22Rv1 (cell line): ENCODE measurements around the gene PRKACB.

Source experiments
- H3K27ac ChIP-seq: fragments of 450-650 bp; 2 replicates; pipeline ENCODE4 v1.5.1; 2017
- ZFX ChIP-seq: fragments of 450-650 bp; IDR thresholded peaks from 2 replicates; pipeline ENCODE4 v1.6.1; 2017; ENCODE audit warnings: antibody characterized with exemption, borderline replicate concordance
- TF ChIP-seq, protein P1 (sequence below): fragments of 450-650 bp; IDR thresholded peaks from 2 replicates; pipeline ENCODE4 v1.5.1; 2017; ENCODE audit warnings: mild to moderate bottlenecking

The PRKACB gene

DNA sequence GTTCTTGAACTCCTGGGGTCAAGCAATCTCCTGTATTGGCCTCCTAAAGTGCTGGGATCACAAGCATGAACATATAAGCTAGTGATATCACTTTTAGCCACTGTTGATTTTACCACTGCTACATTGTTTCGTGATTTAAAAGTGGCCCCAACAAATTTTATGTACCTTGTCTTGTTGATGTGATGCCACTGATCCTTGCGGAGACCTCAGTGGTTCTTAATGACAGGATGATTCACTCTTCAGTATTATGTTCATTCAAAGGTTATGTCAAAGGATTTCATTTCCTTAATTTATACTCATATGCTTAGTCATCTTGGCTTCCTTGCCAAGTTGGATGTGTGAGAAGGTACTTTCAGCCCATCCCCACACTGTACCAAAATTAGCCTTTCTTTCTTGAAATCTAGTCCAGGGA lies 12.1 kb downstream of the PRKACB start:
- no peak overlapping the region for H3K27ac ChIP-seq
- TF ChIP-seq, protein P1, sequence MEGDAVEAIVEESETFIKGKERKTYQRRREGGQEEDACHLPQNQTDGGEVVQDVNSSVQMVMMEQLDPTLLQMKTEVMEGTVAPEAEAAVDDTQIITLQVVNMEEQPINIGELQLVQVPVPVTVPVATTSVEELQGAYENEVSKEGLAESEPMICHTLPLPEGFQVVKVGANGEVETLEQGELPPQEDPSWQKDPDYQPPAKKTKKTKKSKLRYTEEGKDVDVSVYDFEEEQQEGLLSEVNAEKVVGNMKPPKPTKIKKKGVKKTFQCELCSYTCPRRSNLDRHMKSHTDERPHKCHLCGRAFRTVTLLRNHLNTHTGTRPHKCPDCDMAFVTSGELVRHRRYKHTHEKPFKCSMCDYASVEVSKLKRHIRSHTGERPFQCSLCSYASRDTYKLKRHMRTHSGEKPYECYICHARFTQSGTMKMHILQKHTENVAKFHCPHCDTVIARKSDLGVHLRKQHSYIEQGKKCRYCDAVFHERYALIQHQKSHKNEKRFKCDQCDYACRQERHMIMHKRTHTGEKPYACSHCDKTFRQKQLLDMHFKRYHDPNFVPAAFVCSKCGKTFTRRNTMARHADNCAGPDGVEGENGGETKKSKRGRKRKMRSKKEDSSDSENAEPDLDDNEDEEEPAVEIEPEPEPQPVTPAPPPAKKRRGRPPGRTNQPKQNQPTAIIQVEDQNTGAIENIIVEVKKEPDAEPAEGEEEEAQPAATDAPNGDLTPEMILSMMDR: no peak

DNA sequence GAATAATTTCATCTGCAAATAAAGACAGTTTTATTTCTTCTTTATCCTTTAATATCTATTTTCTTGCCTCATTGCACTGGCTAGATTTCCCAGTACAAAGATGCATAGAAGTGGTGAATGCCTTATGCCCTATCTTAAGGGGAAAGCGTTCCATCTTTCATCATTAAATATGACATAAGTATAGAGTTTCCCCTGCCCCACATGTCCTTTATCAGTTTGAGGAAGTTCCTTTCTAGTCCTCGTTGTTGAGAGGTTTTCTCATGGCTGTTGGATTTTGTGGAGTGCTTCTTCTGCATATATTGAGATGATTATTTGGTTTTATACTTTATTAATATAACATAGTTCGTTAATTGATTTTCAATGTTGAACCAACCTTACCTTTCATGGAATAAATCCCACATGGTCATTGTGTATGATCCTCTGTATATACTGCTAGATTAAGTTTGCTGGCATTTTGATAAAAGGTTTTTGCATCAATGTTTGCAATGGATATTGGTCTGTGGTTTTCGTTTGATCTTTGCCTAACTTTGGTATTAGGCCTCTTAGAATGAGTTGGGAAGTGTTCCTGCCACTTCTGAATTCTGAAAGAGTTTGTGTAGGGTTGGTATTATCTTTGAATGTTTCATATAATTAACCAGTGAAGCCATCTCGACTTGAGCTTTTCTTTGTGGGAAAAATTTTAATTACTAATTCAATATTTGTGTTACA lies 15.6 kb downstream of the PRKACB start:
- no peak overlapping the region for H3K27ac ChIP-seq
- no peak for TF ChIP-seq ZFX
- TF ChIP-seq, protein P1: no peak

DNA sequence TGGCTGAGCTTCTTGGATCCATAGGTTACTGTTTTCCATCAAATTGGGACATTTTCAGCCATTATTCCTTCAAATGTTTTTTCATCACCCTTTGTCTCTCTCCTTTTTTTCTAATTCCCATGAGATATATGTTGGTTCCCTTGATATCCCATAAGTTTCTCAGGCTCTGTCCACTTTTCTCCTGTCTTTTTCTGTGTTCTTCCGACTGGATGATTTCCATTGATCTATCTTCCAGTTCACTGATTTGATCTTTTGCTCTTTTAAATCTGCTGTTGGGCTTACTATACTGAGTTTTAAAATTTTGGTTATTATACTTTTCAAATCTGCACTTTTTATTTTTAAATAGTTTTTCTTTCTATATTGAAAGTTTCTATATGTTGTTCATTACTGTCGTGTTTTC lies 18.2 kb downstream of the PRKACB start:
- H3K27ac ChIP-seq: no peak overlapping the region
- TF ChIP-seq, protein P1: no peak
- no peak for TF ChIP-seq ZFX

GRCh38 chr1:84163123-84163931 lies 19.3 kb downstream of the PRKACB start:
- TF ChIP-seq, protein P1: no peak
- no peak for TF ChIP-seq ZFX

GRCh38 chr1:84164161-84164560 lies 20.1 kb downstream of the PRKACB start:
- TF ChIP-seq, protein P1: no peak
- no peak for TF ChIP-seq ZFX
- no peak overlapping the region for H3K27ac ChIP-seq

More at GRCh38 chr1:84163123-84163931, 19.3 kb downstream of the PRKACB start:
- no peak overlapping the region for H3K27ac ChIP-seq

DNA sequence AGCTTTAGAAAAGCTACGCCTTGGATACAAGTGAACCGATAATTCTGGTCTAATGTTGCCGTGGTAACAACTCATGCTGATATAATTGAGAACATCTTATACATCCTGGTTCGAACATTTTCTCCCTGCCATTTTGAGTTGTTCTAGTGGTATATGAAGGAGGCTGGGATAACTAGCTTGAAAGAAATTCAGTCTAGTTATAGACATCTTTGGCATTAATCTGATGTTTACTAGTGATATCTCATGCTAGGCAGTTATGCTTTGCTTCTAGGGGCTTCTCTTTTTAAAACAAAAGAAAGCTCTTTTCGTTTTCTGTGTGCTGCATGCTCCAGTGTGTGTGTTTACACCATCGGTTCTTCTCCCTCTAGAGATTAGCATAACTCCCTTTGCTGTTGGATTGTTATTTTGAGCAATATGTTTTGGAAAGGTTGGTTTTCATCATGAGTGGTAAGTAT lies 20.5 kb downstream of the PRKACB start:
- no peak for TF ChIP-seq ZFX
- TF ChIP-seq, protein P1: no peak
- no peak overlapping the region for H3K27ac ChIP-seq

DNA sequence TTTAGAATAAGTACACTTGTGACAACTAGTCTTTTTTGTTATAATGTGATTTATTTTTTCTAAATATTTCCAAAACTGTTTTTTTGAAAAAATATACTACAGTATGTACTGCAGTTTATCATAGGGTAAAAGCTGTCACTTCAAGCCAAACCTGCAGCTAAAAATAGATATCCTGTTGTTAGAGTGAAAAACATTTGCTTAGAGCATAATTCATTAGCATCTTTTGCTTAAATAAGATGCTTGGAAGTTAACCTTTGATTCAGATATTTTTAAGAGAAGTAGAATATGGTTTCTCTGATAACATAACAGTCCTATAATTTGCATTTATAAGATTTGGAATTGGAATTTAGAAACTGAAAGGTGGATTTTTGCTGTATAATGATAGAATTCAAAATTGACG lies 21.5 kb downstream of the PRKACB start:
- H3K27ac ChIP-seq: no peak overlapping the region
- TF ChIP-seq, protein P1: no peak
- no peak for TF ChIP-seq ZFX
